H1 (cell line): ENCODE measurements around the gene PECR. TPM values are rescaled to one million over a fixed set of nuclear protein-coding genes. Genes with fewer than 3 reads are reported as not detected.

Source experiments
- CTCF ChIA-PET: fragments of 300-600 bp; sonication (Branson Sonifier 250); formaldehyde crosslinking; loops from one replicate; lab custom pipeline; 2021; ENCODE audit not compliant: partially characterized antibody; lab: Charles Lee
- POLR2A ChIA-PET: fragments of 300-600 bp; sonication (Branson Sonifier 250); formaldehyde crosslinking; loops from one replicate; lab custom pipeline; 2021; ENCODE audit warnings: inconsistent platforms; ENCODE audit not compliant: partially characterized antibody; lab: Charles Lee
- DNase-seq, 2 experiments: peaks; one replicate each; pipeline versions ENCODE4 v3.0.0 to v3.0.0-alpha.2; 2010 to 2022; ENCODE audit warnings: low spot score in 2 of 2, low read depth in 1 of 2, mixed read lengths in 1 of 2
- FAIRE-seq: peaks from 2 replicates; lab custom pipeline; 2011; peaks lifted over from hg19 to GRCh38; lab: Jason Lieb, UNC
- H2AFZ ChIP-seq: 2 replicates; pipeline ENCODE4 v1.8.1; 2012; ENCODE audit warnings: low read length, inconsistent platforms
- H2AK5ac ChIP-seq: 2 replicates; pipeline ENCODE4 v1.6.1; 2013; ENCODE audit warnings: low read depth, low read length
- H2BK120ac ChIP-seq: replicated peaks from 2 replicates; pipeline ENCODE3; 2013; ENCODE audit warnings: low read depth, low read length, inconsistent platforms
- H2BK12ac ChIP-seq: 2 replicates; pipeline ENCODE4 v1.6.1; 2013; ENCODE audit warnings: low read depth, low read length
- H2BK15ac ChIP-seq: 2 replicates; pipeline ENCODE4 v1.6.1; 2013; ENCODE audit warnings: low read length
- H2BK20ac ChIP-seq: 2 replicates; pipeline ENCODE4 v1.6.1; 2013; ENCODE audit warnings: low read length
- H2BK5ac ChIP-seq: 2 replicates; pipeline ENCODE4 v1.6.1; 2013; ENCODE audit warnings: low read depth, low read length
- H3K14ac ChIP-seq: 2 replicates; pipeline ENCODE4 v1.6.1; 2013; ENCODE audit warnings: inconsistent platforms; ENCODE audit not compliant: insufficient read length
- H3K18ac ChIP-seq: 2 replicates; pipeline ENCODE4 v1.6.1; 2013; ENCODE audit warnings: low read length; ENCODE audit errors: extremely low read depth
- H3K23ac ChIP-seq: 2 replicates; pipeline ENCODE4 v1.6.1; 2013; ENCODE audit warnings: inconsistent platforms; ENCODE audit not compliant: insufficient read length
- H3K23me2 ChIP-seq: 2 replicates; pipeline ENCODE4 v1.6.1; 2013; ENCODE audit warnings: low read depth, low read length
- H3K27ac ChIP-seq: 2 replicates; pipeline ENCODE4 v1.6.1; 2011; ENCODE audit warnings: low read depth, low read length, inconsistent platforms
- H3K27me3 ChIP-seq, 4 experiments: replicated peaks in 1 of 4; 1 replicate in 1 of 4; 2 replicates in 3 of 4; pipeline versions ENCODE4 v1.6.1 to v1.8.1; 2011 to 2013; ENCODE audit warnings: low read length in 3 of 4, mild to moderate bottlenecking in 3 of 4, inconsistent platforms in 2 of 4, mixed read lengths in 2 of 4, moderate library complexity in 1 of 4; ENCODE audit not compliant: control insufficient read depth in 3 of 4, insufficient read depth in 3 of 4; ENCODE audit errors: extremely low read depth in 1 of 4
- H3K36me3 ChIP-seq, 4 experiments: 2 replicates each; pipeline versions ENCODE4 v1.6.1 to v1.8.1; 2011 to 2013; ENCODE audit warnings: mild to moderate bottlenecking in 4 of 4, low read length in 3 of 4, moderate library complexity in 2 of 4, control low read depth in 1 of 4, inconsistent platforms in 1 of 4; ENCODE audit not compliant: insufficient read depth in 4 of 4, control insufficient read depth in 2 of 4
- H3K4ac ChIP-seq: replicated peaks from 2 replicates; pipeline ENCODE3; 2013; ENCODE audit warnings: low read length, low read depth, mixed read lengths, inconsistent platforms; ENCODE audit not compliant: insufficient read length
- H3K4me1 ChIP-seq, 4 experiments: replicated peaks in 1 of 4; 1 replicate in 1 of 4; 2 replicates in 3 of 4; pipeline versions ENCODE4 v1.6.1 to v1.8.1; 2011 to 2013; ENCODE audit warnings: low read length in 3 of 4, inconsistent platforms in 2 of 4, mixed read lengths in 1 of 4; ENCODE audit not compliant: insufficient read depth in 4 of 4, control insufficient read depth in 3 of 4
- H3K4me2 ChIP-seq, 2 experiments: 2 replicates each; pipeline versions ENCODE4 v1.6.1 to v1.8.1; 2011 to 2013; ENCODE audit warnings: low read depth in 2 of 2, low read length in 2 of 2, control low read depth in 1 of 2, inconsistent platforms in 1 of 2, mild to moderate bottlenecking in 1 of 2; ENCODE audit not compliant: insufficient read depth in 1 of 2
- H3K4me3 ChIP-seq, 4 experiments: fragments of 200-600, 300-600 bp in 1 of 4; sonication (generic), shearing (Covaris generic), sonication (Bioruptor Twin) in 1 of 4; 2 replicates each; pipeline versions ENCODE4 v1.5.1 to v1.8.1; 2011 to 2016; ENCODE audit warnings: low read length in 4 of 4, low read depth in 3 of 4, control low read depth in 2 of 4, inconsistent platforms in 2 of 4, mild to moderate bottlenecking in 2 of 4, mixed read lengths in 1 of 4, moderate library complexity in 1 of 4; ENCODE audit not compliant: insufficient read depth in 2 of 4; ENCODE audit errors: extremely low read depth in 1 of 4
- H3K56ac ChIP-seq: replicated peaks from 2 replicates; pipeline ENCODE3; 2013; ENCODE audit warnings: low read depth, mild to moderate bottlenecking, mixed read lengths, low read length, inconsistent platforms; ENCODE audit not compliant: insufficient read length
- H3K79me1 ChIP-seq: 2 replicates; pipeline ENCODE4 v1.6.1; 2013; ENCODE audit warnings: low read depth, low read length, control low read depth
- H3K79me2 ChIP-seq, 2 experiments: 2 replicates each; pipeline versions ENCODE4 v1.6.1 to v1.8.1; 2012 to 2013; ENCODE audit warnings: low read length in 2 of 2, mild to moderate bottlenecking in 2 of 2, inconsistent platforms in 1 of 2; ENCODE audit not compliant: insufficient read depth in 2 of 2, control insufficient read depth in 1 of 2
- H3K9ac ChIP-seq, 4 experiments: replicated peaks in 1 of 4; 1 replicate in 1 of 4; 2 replicates in 3 of 4; pipeline versions ENCODE4 v1.6.1 to v1.8.1; 2011 to 2013; ENCODE audit warnings: low read depth in 3 of 4, low read length in 3 of 4, control low read depth in 2 of 4, mild to moderate bottlenecking in 2 of 4, moderate library complexity in 2 of 4, inconsistent platforms in 1 of 4; ENCODE audit errors: extremely low read depth in 1 of 4
- H3K9me3 ChIP-seq, 2 experiments: 2 replicates each; pipeline versions ENCODE4 v1.6.1 to v1.8.1; 2012 to 2013; ENCODE audit warnings: mild to moderate bottlenecking in 2 of 2, moderate library complexity in 2 of 2, control low read depth in 1 of 2, inconsistent platforms in 1 of 2, low read depth in 1 of 2, low read length in 1 of 2, mixed read lengths in 1 of 2; ENCODE audit not compliant: insufficient read depth in 2 of 2
- H4K20me1 ChIP-seq, 2 experiments: replicated peaks in 1 of 2; 2 replicates each; pipeline versions ENCODE3 to v1.8.1; 2011 to 2013; ENCODE audit warnings: inconsistent platforms in 2 of 2, low read length in 2 of 2, mild to moderate bottlenecking in 1 of 2; ENCODE audit not compliant: insufficient read depth in 2 of 2, control insufficient read depth in 1 of 2
- H4K5ac ChIP-seq: 2 replicates; pipeline ENCODE4 v1.6.1; 2013; ENCODE audit warnings: low read length, low read depth, mixed read lengths, inconsistent platforms; ENCODE audit not compliant: insufficient read length
- H4K8ac ChIP-seq: 2 replicates; pipeline ENCODE4 v1.8.0; 2013; ENCODE audit warnings: mild to moderate bottlenecking, moderate library complexity, low read length, inconsistent platforms; ENCODE audit not compliant: insufficient read depth; ENCODE audit errors: extremely low read depth
- H4K91ac ChIP-seq: replicated peaks from 2 replicates; pipeline ENCODE3; 2013; ENCODE audit warnings: low read length, mixed read lengths, inconsistent platforms; ENCODE audit not compliant: insufficient read length
- SP4 ChIP-seq: IDR thresholded peaks from 2 replicates; pipeline ENCODE4 v1.6.1; 2012; ENCODE audit warnings: low read length, inconsistent platforms
- WGBS, 2 experiments: shearing (Covaris generic) in 1 of 2; methylation state at CpG; one replicate each; pipeline versions ENCODE4 v1.1.6 to v1.1.7; 2013 to 2015; ENCODE audit warnings: low lambda C conversion rate in 2 of 2, mixed read lengths in 2 of 2, inconsistent platforms in 1 of 2, low coverage in 1 of 2, missing lambda C conversion rate in 1 of 2; ENCODE audit not compliant: insufficient replicate concordance in 2 of 2, insufficient coverage in 1 of 2, insufficient read length in 1 of 2; ENCODE audit errors: extremely low coverage in 1 of 2, missing lambda C conversion rate in 1 of 2; 5-methylcytosine and 5-hydroxymethylcytosine counted together
- polyA plus RNA-seq, 7 experiments: library from polyadenylated mRNA; depleted of rRNA in 3 of 7; stranded (reverse) in 5 of 7; unstranded in 2 of 7; fragments of >200 nt in 5 of 7; fragments of 200-250 nt in 2 of 7; gene quantifications; 1 replicate in 5 of 7; 2 replicates in 1 of 7; 4 replicates in 1 of 7; pipeline versions ENCODE4 v1.2.1 to v1.2.3, GENCODE V29; 2011 to 2013; ENCODE audit warnings: missing spikeins in 2 of 7, mixed read lengths in 2 of 7
- total RNA-seq: library from RNA; stranded (reverse); fragmentation: NEBNext Ultra II Directional; extraction: Animal tissue kit (Norgen Biotek cat#: 25700); gene quantifications from 2 replicates; pipeline ENCODE4 v1.2.1, GENCODE V29; 2021

The PECR gene
- total and polyA plus RNA-seq, 2 of the 8 experiments (the other 6 are each of a cell fraction or from before 2014, with no cell fraction given): 15.9 to 19.2 TPM

GRCh38 chr2:216075510-216076485 is 5.8 kb downstream of the PECR start:
- Histone ChIP-seq H2AFZ (no peak overlapping the region), H3K4me1 (no peaks in the 10 kb centered on the region), H3K27me3 (no peaks in the 10 kb centered on the region), H2BK12ac (no peak overlapping the region), H2AK5ac (no peak overlapping the region), H4K8ac (no peak overlapping the region), H3K79me2 (peaks cover 0 to 3% of the 10 kb centered on the region in 2 experiments; a peak in 1 of 4 replicates), H3K27ac (no peak overlapping the region), H2BK15ac (no peak overlapping the region), H3K14ac (no peak overlapping the region), H3K56ac (no peak overlapping the region), H3K23me2 (no peaks in the 10 kb centered on the region), H3K18ac (no peak overlapping the region), H2BK120ac (no peak overlapping the region), H3K79me1 (no peaks in the 10 kb centered on the region), H2BK5ac (no peak overlapping the region), H3K4me3 (no peak overlapping the region), H3K4ac (no peak overlapping the region), H4K20me1 (no peaks in the 10 kb centered on the region), H3K36me3 (peaks cover 0 to 12% (median 0%) of the 10 kb centered on the region in 4 experiments; a peak in 1 of 8 replicates), H4K91ac (no peak overlapping the region), H3K4me2 (no peak overlapping the region), H3K23ac (no peak overlapping the region), H4K5ac (no peak overlapping the region), H3K9ac (no peak overlapping the region), H2BK20ac (no peak overlapping the region), H3K9me3 (no peaks in the 10 kb centered on the region)
- ChIA-PET POLR2A (interaction anchor here (0.7 kb wide), 1 partner anchor 39 kb away, joined by 3 read pairs; no protein-coding TSS in a partner anchor), CTCF (interaction anchor here (0.6 to 1.7 kb wide), 7 partner anchors 9 to 591 kb away, joined by 3 to 6 read pairs (median 3); no protein-coding TSS in a partner anchor)
- WGBS, 2 experiments: 95% methylated on average over 6 of the region's 6 CpGs; no CpG with 5 or more reads in 1 of the 2 experiments
- DNase-seq: no peak
- FAIRE-seq: no peak
- TF ChIP-seq SP4: no peak
